Panc1 (cell line): ENCODE measurements around the gene STAC. TPM values are rescaled to one million over a fixed set of nuclear protein-coding genes. Genes with fewer than 3 reads are reported as not detected.
A peak's percentile ranks its signal among the peaks of the same experiment; 100 is the strongest.

ENCODE experiments used
- ATAC-seq: fragments of 200-7000 bp; cut with Tn5 transposase; 2 replicates; pipeline ENCODE4 v1.9.1; 2020; ENCODE audit warnings: mild to moderate bottlenecking, moderate library complexity
- BruUV-seq: library from RNA; stranded (reverse); fragments of 400-500 nt; replicated peaks from 2 replicates; lab custom pipeline; 2021; lab: Mats Ljungman, UMichigan
- CTCF ChIA-PET: fragments of 300-600 bp; sonication (Branson Sonifier 250); formaldehyde crosslinking; loops from one replicate; lab custom pipeline; 2022; ENCODE audit warnings: antibody characterized with exemption; lab: Charles Lee
- POLR2A ChIA-PET: fragments of 300-600 bp; sonication (Branson Sonifier 250); formaldehyde crosslinking; loops from one replicate; lab custom pipeline; 2022; ENCODE audit warnings: antibody characterized with exemption; lab: Charles Lee
- DNase-seq: peaks from one replicate; pipeline ENCODE4 v3.0.0-alpha.2; 2010; ENCODE audit warnings: low read depth, low spot score
- H3K27ac ChIP-seq: 2 replicates; pipeline ENCODE4 v1.5.1; 2011; ENCODE audit warnings: mild to moderate bottlenecking, low read length, inconsistent platforms
- H3K27me3 ChIP-seq: fragments of 200-500 bp; sonication (Bioruptor generic); 2 replicates; pipeline ENCODE4 v1.6.0; 2014; ENCODE audit warnings: low read length, inconsistent platforms; ENCODE audit not compliant: control insufficient read depth, insufficient read depth
- H3K36me3 ChIP-seq: fragments of 200-500 bp; sonication (Bioruptor generic); 2 replicates; pipeline ENCODE4 v1.5.1; 2014; ENCODE audit warnings: inconsistent platforms, mild to moderate bottlenecking, low read length, moderate library complexity; ENCODE audit not compliant: control insufficient read depth, insufficient read depth
- H3K4me1 ChIP-seq: 2 replicates; pipeline ENCODE4 v1.5.1; 2011; ENCODE audit warnings: inconsistent platforms, mild to moderate bottlenecking, low read length, moderate library complexity; ENCODE audit not compliant: control insufficient read depth, insufficient read depth
- H3K4me3 ChIP-seq, 2 experiments: 2 replicates each; pipeline ENCODE4 v1.5.1; 2011 to 2012; ENCODE audit warnings: low read depth in 2 of 2, low read length in 2 of 2, mild to moderate bottlenecking in 2 of 2, inconsistent platforms in 1 of 2, moderate library complexity in 1 of 2
- H3K9me3 ChIP-seq: fragments of 200-500 bp; sonication (Bioruptor generic); 2 replicates; pipeline ENCODE4 v1.5.1; 2014; ENCODE audit warnings: low read depth, mild to moderate bottlenecking, inconsistent platforms, low read length, moderate library complexity; ENCODE audit not compliant: control insufficient read depth, insufficient read depth
- CTCF ChIP-seq: fragments of 450-650 bp; IDR thresholded peaks from 2 replicates; pipeline ENCODE4 v1.5.1; 2017; ENCODE audit warnings: mild to moderate bottlenecking
- POLR2AphosphoS5 ChIP-seq: IDR thresholded peaks from 2 replicates; pipeline ENCODE4 v1.6.1; 2012; ENCODE audit warnings: mild to moderate bottlenecking, low read depth, low read length, moderate library complexity
- REST ChIP-seq, 2 experiments: IDR thresholded peaks; 2 replicates each; pipeline ENCODE4 v1.6.1; 2011 to 2012; ENCODE audit warnings: low read depth in 2 of 2, control low read depth in 1 of 2, low read length in 1 of 2, mild to moderate bottlenecking in 1 of 2, moderate library complexity in 1 of 2; ENCODE audit not compliant: insufficient read depth in 1 of 2
- SIN3A ChIP-seq: IDR thresholded peaks from 2 replicates; pipeline ENCODE4 v1.6.1; 2012; ENCODE audit warnings: low read depth, mild to moderate bottlenecking, low read length, moderate library complexity, borderline replicate concordance; ENCODE audit not compliant: insufficient read depth
- TCF7L2 ChIP-seq: IDR thresholded peaks from 2 replicates; pipeline ENCODE4 v1.6.1; 2011; ENCODE audit warnings: mild to moderate bottlenecking, low read depth, low read length, inconsistent platforms
- in situ Hi-C: cut with HindIII; loops from 2 replicates; pipeline ENCODE4 v1.10.0; 2016; ENCODE audit warnings: low sequenced_read_pairs, low pct_unique_long_range_greater_than_20kb
- intact Hi-C: fragments of 100-400 bp; cut with micrococcal nuclease; formaldehyde crosslinking; loops from one replicate; pipeline ENCODE4 v1.10.0; 2022; ENCODE audit not compliant: unreplicated experiment
- total RNA-seq: library from RNA; stranded (reverse); gene quantifications from one replicate; pipeline ENCODE4 v1.2.1, GENCODE V29; 2021; ENCODE audit not compliant: unreplicated experiment

Gene STAC
- total RNA-seq, 1 experiment from 2014 or later = 18.8 TPM

- ChIA-PET CTCF (no interaction called here), POLR2A (no interaction called here)
- peaks cover 13% of the 10 kb centered on the region for H3K4me1 ChIP-seq
- in situ Hi-C loops (no loop called here), intact Hi-C loops (loop anchor here (10.0 kb wide), 1 partner anchor 227 kb away; no protein-coding TSS in a partner anchor)
- peak; percentile 62 for ATAC-seq
- H3K27me3 ChIP-seq = no peaks in the 10 kb centered on the region
- no peaks in the 10 kb centered on the region for H3K36me3 ChIP-seq
- H3K4me3 ChIP-seq = peak overlapping the region in 1 of 2 experiments; percentile 24; a peak in 2 of 4 replicates
- H3K27ac ChIP-seq = peak overlapping the region; percentile 74
- DNase-seq = no peak
- no peaks in the 10 kb centered on the region for H3K9me3 ChIP-seq
- TF ChIP-seq TCF7L2 (no peak), SIN3A (no peak), POLR2AphosphoS5 (no peak), CTCF (no peak), REST (IDR thresholded peaks at IDR 0.05; ENCODE audit: insufficient read depth in 1 of 2, low read depth in 2 of 2, low read length in 1 of 2) (no peak)
- no TSS peak for BruUV-seq
Observed at GRCh38 chr3:36362216-36362615, 18.1 kb upstream of the STAC start.

GRCh38 chr3:36362973-36363372, 17.3 kb upstream of the STAC start:
- Histone ChIP-seq H3K9me3 (no peaks in the 10 kb centered on the region), H3K4me3 (peak overlapping the region; percentile 5 to 24; a peak in 2 of 4 replicates), H3K36me3 (no peaks in the 10 kb centered on the region), H3K4me1 (peaks cover 13% of the 10 kb centered on the region), H3K27me3 (no peaks in the 10 kb centered on the region), H3K27ac (peak overlapping the region; percentile 74)
- intact Hi-C loops (loop anchor here (10.0 kb wide), 1 partner anchor 228 kb away; no protein-coding TSS in a partner anchor), in situ Hi-C loops (no loop called here)
- CTCF ChIA-PET = no interaction called here
- peak; percentile 98 for ATAC-seq
- no TSS peak for BruUV-seq
- DNase-seq = peak; percentile 76
- no peak for TF ChIP-seq CTCF
- no peak for TF ChIP-seq SIN3A
- no peak for TF ChIP-seq REST (IDR thresholded peaks at IDR 0.05; ENCODE audit: insufficient read depth in 1 of 2, low read depth in 2 of 2, low read length in 1 of 2)
- peak; percentile 91 for TF ChIP-seq TCF7L2
- TF ChIP-seq POLR2AphosphoS5 = peak; percentile 62; the same call in 1 of the 2 replicates
- POLR2A ChIA-PET = no interaction called here
